Activated T-helper 17 cell treated with anti-CD3 and anti-CD28 coated beads, Interleukin-2, amount 50 U/mL, for 72 hours (primary cell): Measurements from ENCODE around the gene PMEL. TPM values are rescaled to one million over a fixed set of nuclear protein-coding genes. Genes with fewer than 3 reads are reported as not detected.

ENCODE experiments used
- total RNA-seq, 2 donors: library from RNA; stranded (reverse); gene quantifications; one replicate each; pipeline ENCODE4 v1.2.3, GENCODE V29; 2022

Gene PMEL
- total RNA-seq, 2 donors from 2014 or later = 0.30 to 2.5 TPM

Other genes with a start within 250 kb of the PMEL start
- 100 to 1,000 TPM; 104 to 118 TPM for gene BLOC1S1, start 250.0 kb downstream of the PMEL start, total RNA-seq
- 10 to 100 TPM; 13.0 to 13.5 TPM for gene RDH5, start 245.6 kb downstream of the PMEL start, total RNA-seq
- 100 to 1,000 TPM; 211 to 237 TPM for gene CD63, start 237.0 kb downstream of the PMEL start, total RNA-seq
- gene GDF11, start 222.9 kb downstream of the PMEL start, total RNA-seq = 10 to 100 TPM in 1 of 2 donors, 1 to 10 TPM in 1; 7.4 to 14.1 TPM
- gene SARNP, start 148.3 kb downstream of the PMEL start, total RNA-seq = 100 to 1,000 TPM in 1 of 2 donors, 10 to 100 TPM in 1; 63.6 to 103 TPM
- gene ORMDL2, start 148.0 kb downstream of the PMEL start, total RNA-seq = 10 to 100 TPM; 26.5 to 40.2 TPM
- gene DNAJC14, start 136.5 kb downstream of the PMEL start, total RNA-seq = 10 to 100 TPM; 30.7 to 33.0 TPM
- not detected for gene MMP19, start 123.1 kb downstream of the PMEL start, total RNA-seq
- 10 to 100 TPM; 23.4 to 35.6 TPM for gene PYM1, start 38.1 kb downstream of the PMEL start, total RNA-seq
- gene DGKA, start 34.9 kb downstream of the PMEL start, total RNA-seq = 100 to 1,000 TPM; 282 to 502 TPM
- gene CDK2, start 788 bp upstream of the PMEL start, total RNA-seq = 100 to 1,000 TPM; 101 to 104 TPM
- gene RAB5B, start 8.0 kb upstream of the PMEL start, total RNA-seq = 10 to 100 TPM; 34.2 to 50.8 TPM
- 1 to 10 TPM; 3.4 to 3.5 TPM for gene SUOX, start 31.2 kb upstream of the PMEL start, total RNA-seq
- gene IKZF4, start 55.0 kb upstream of the PMEL start, total RNA-seq = 10 to 100 TPM; 19.1 to 20.3 TPM
- gene RPS26, start 75.9 kb upstream of the PMEL start, total RNA-seq = 10 to 100 TPM; 32.5 to 36.1 TPM
- under 1 TPM; 0.56 to 0.64 TPM for gene ERBB3, start 114.1 kb upstream of the PMEL start, total RNA-seq
- gene PA2G4, start 138.5 kb upstream of the PMEL start, total RNA-seq = 100 to 1,000 TPM; 213 to 427 TPM
- 1,000 to 10,000 TPM; 4,564 to 4,582 TPM for gene RPL41, start 150.6 kb upstream of the PMEL start, total RNA-seq
- 1 to 10 TPM; 7.8 to 8.0 TPM for gene ZC3H10, start 152.2 kb upstream of the PMEL start, total RNA-seq
- gene ESYT1, start 162.2 kb upstream of the PMEL start, total RNA-seq = 100 to 1,000 TPM; 234 to 236 TPM
- 100 to 1,000 TPM in 1 of 2 donors, 10 to 100 TPM in 1; 96.9 to 114 TPM for gene MYL6B, start 186.5 kb upstream of the PMEL start, total RNA-seq
- 1,000 to 10,000 TPM in 1 of 2 donors, 100 to 1,000 TPM in 1; 974 to 1,528 TPM for gene MYL6, start 192.3 kb upstream of the PMEL start, total RNA-seq
- 100 to 1,000 TPM; 104 to 114 TPM for gene SMARCC2, start 223.4 kb upstream of the PMEL start, total RNA-seq